Osteoblast (primary cell): ENCODE measurements around the gene BBOX1. TPM values are rescaled to one million over a fixed set of nuclear protein-coding genes. Genes with fewer than 3 reads are reported as not detected.

ENCODE experiments used
- DNase-seq: peaks from one replicate; pipeline ENCODE4 v3.0.0; 2011; ENCODE audit warnings: low spot score, mixed read lengths; ENCODE audit not compliant: insufficient read length; ENCODE audit errors: missing footprints
- H2AFZ ChIP-seq: 2 replicates; pipeline ENCODE4 v1.6.0; 2011; ENCODE audit warnings: mild to moderate bottlenecking, low read length
- H3K27ac ChIP-seq: 2 replicates; pipeline ENCODE4 v1.5.1; 2011; ENCODE audit warnings: mild to moderate bottlenecking, low read depth, low read length, moderate library complexity
- H3K27me3 ChIP-seq: 2 replicates; pipeline ENCODE4 v1.6.0; 2012; ENCODE audit warnings: mild to moderate bottlenecking, control low read depth, inconsistent platforms, low read length, moderate library complexity; ENCODE audit not compliant: insufficient read depth
- H3K36me3 ChIP-seq: 2 replicates; pipeline ENCODE4 v1.5.1; 2011; ENCODE audit warnings: mild to moderate bottlenecking, low read length, control low read depth, moderate library complexity; ENCODE audit not compliant: insufficient read depth
- H3K4me1 ChIP-seq: 2 replicates; pipeline ENCODE4 v1.5.1; 2011; ENCODE audit warnings: mild to moderate bottlenecking, low read length, control low read depth, moderate library complexity; ENCODE audit not compliant: insufficient read depth
- H3K4me2 ChIP-seq: 2 replicates; pipeline ENCODE4 v1.6.0; 2011; ENCODE audit warnings: mild to moderate bottlenecking, low read length; ENCODE audit not compliant: insufficient read depth
- H3K4me3 ChIP-seq: fragments of 200-600 bp; sonication (generic); 3 replicates; pipeline ENCODE4 v1.5.1; 2012; ENCODE audit warnings: mild to moderate bottlenecking, low read length, inconsistent platforms; ENCODE audit not compliant: insufficient read depth
- H3K79me2 ChIP-seq: 2 replicates; pipeline ENCODE4 v1.6.0; 2012; ENCODE audit warnings: mild to moderate bottlenecking, low read length, control low read depth, inconsistent platforms; ENCODE audit not compliant: insufficient read depth
- H3K9me3 ChIP-seq: 2 replicates; pipeline ENCODE4 v1.5.1; 2011; ENCODE audit warnings: low read depth, low read length, control low read depth
- H4K20me1 ChIP-seq: 2 replicates; pipeline ENCODE4 v1.6.0; 2012; ENCODE audit warnings: mild to moderate bottlenecking, low read length, control low read depth; ENCODE audit not compliant: insufficient read depth
- CTCF ChIP-seq: IDR thresholded peaks from 2 replicates; pipeline ENCODE4 v1.5.1; 2011; ENCODE audit warnings: mild to moderate bottlenecking, low read depth, low read length, moderate library complexity; ENCODE audit errors: extremely low read depth
- total RNA-seq: library from RNA; depleted of rRNA; stranded (reverse); fragments of >200 nt; gene quantifications from 2 replicates; pipeline ENCODE4 v1.2.3, GENCODE V29; 2012

Gene BBOX1
- total RNA-seq, 1 donor = 0.36 TPM

DNA sequence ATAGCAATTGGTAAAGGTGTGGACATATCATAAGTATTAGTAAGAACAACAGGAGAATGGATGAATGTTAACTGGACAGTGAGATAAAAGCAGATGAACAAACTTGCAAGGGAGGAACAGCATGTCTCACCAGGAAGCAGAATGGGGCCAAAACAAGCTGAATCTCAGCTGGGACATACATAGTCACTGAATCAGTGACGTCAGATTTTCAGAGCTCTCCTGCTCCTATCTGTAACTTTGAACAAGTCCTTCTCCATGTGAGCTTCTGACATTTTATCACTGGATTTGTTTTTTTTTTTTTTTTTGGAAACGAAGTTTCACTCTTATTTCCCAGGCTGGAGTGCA lies 118.7 kb downstream of the BBOX1 start:
- H3K4me2 ChIP-seq = peak overlapping the region; percentile 35
- peak overlapping the region; percentile 67 for H2AFZ ChIP-seq
- no peaks in the 10 kb centered on the region for H3K79me2 ChIP-seq
- H3K4me1 ChIP-seq = peaks cover 16% of the 10 kb centered on the region
- H3K27ac ChIP-seq = peak overlapping the region; percentile 75
- H3K9me3 ChIP-seq = peaks cover 5% of the 10 kb centered on the region
- no peak overlapping the region for H3K4me3 ChIP-seq
- no peak for DNase-seq
- H4K20me1 ChIP-seq = no peaks in the 10 kb centered on the region
- no peak for TF ChIP-seq CTCF
- no peaks in the 10 kb centered on the region for H3K36me3 ChIP-seq
- H3K27me3 ChIP-seq = no peaks in the 10 kb centered on the region

GRCh38 chr11:27161071-27161470 lies 120.5 kb downstream of the BBOX1 start:
- Histone ChIP-seq H3K4me1 (peaks cover 16% of the 10 kb centered on the region), H3K27ac (peak overlapping the region; percentile 6), H3K9me3 (peaks cover 5% of the 10 kb centered on the region), H3K4me2 (no peak overlapping the region), H3K4me3 (no peak overlapping the region), H3K36me3 (no peaks in the 10 kb centered on the region), H4K20me1 (no peaks in the 10 kb centered on the region), H3K27me3 (no peaks in the 10 kb centered on the region), H2AFZ (no peak overlapping the region), H3K79me2 (no peaks in the 10 kb centered on the region)
- no peak for TF ChIP-seq CTCF
- DNase-seq = no peak

DNA sequence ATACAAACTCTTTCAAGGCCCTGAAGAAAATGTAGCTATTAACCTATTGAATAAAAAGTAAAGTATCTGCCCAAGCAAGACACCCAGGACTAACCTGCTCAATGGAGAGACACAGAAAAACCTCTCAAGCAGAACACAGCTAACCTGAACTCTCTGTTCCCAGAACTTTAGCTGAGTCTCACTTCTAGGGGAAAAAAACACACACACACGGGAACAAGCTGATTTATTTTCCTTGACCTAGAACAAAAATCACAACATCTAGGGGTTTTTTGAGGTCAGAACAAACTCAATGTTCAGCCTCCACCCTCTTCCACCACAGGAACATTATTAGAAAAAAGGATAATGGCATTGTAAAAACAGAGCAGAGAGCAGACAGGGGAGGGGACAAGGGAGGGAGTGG lies 121.6 kb downstream of the BBOX1 start:
- Histone ChIP-seq H3K4me1 (peaks cover 16% of the 10 kb centered on the region), H3K27me3 (no peaks in the 10 kb centered on the region), H3K9me3 (peaks cover 5% of the 10 kb centered on the region), H4K20me1 (no peaks in the 10 kb centered on the region), H3K36me3 (no peaks in the 10 kb centered on the region), H3K27ac (no peak overlapping the region), H2AFZ (no peak overlapping the region), H3K4me2 (no peak overlapping the region), H3K4me3 (no peak overlapping the region), H3K79me2 (no peaks in the 10 kb centered on the region)
- no peak for DNase-seq
- no peak for TF ChIP-seq CTCF

DNA sequence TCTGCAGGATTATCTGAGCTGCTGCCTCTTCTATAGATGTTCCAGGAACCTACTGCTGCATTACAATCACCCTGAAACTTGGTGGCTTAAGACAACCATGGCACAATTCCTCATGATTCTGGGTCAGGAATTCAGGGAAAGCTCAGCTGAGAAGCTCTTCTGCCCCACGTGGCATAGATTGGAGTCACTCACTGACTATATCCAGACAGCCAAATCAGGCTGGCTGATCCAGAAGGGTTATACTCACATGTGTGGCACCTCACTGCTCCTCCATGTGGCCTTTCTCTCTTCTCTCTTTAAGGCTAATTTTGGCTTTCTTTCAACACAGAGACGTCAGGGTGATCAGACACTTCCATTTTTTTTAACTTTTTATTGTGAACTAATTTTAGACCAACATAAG lies 125.5 kb downstream of the BBOX1 start:
- Histone ChIP-seq H3K79me2 (no peaks in the 10 kb centered on the region), H3K36me3 (no peaks in the 10 kb centered on the region), H4K20me1 (no peaks in the 10 kb centered on the region), H3K4me3 (no peak overlapping the region), H3K9me3 (no peaks in the 10 kb centered on the region), H2AFZ (peak overlapping the region; percentile 60), H3K27me3 (no peaks in the 10 kb centered on the region), H3K4me2 (no peak overlapping the region), H3K27ac (no peak overlapping the region), H3K4me1 (peaks cover 4% of the 10 kb centered on the region)
- no peak for DNase-seq
- no peak for TF ChIP-seq CTCF
